Ishikawa (cell line): Measurements from ENCODE around the gene LLGL2.

Experiments used
- CEBPB ChIP-seq: IDR thresholded peaks from 2 replicates; pipeline ENCODE4 v1.6.1; 2012
- CREB1 ChIP-seq: IDR thresholded peaks from 2 replicates; pipeline ENCODE4 v1.6.1; 2012; ENCODE audit warnings: low read depth
- EGR1 ChIP-seq: IDR thresholded peaks from 2 replicates; pipeline ENCODE4 v1.6.1; 2012
- EP300 ChIP-seq: IDR thresholded peaks from 2 replicates; pipeline ENCODE4 v1.6.1; 2012; ENCODE audit warnings: borderline replicate concordance
- FOXM1 ChIP-seq: IDR thresholded peaks from 2 replicates; pipeline ENCODE4 v1.6.1; 2012; ENCODE audit warnings: low read depth, borderline replicate concordance
- MAX ChIP-seq: IDR thresholded peaks from 2 replicates; pipeline ENCODE4 v1.6.1; 2012
- NFIC ChIP-seq: IDR thresholded peaks from 2 replicates; pipeline ENCODE4 v1.6.1; 2012
- RAD21 ChIP-seq: IDR thresholded peaks from 2 replicates; pipeline ENCODE4 v1.6.1; 2012; ENCODE audit warnings: low read depth
- REST ChIP-seq: IDR thresholded peaks from 2 replicates; pipeline ENCODE4 v1.6.1; 2012; ENCODE audit warnings: low read depth, mild to moderate bottlenecking
- TAF1 ChIP-seq: IDR thresholded peaks from 2 replicates; pipeline ENCODE4 v1.6.1; 2012; ENCODE audit warnings: low read depth, mild to moderate bottlenecking
- TCF12 ChIP-seq: IDR thresholded peaks from 2 replicates; pipeline ENCODE4 v1.6.1; 2012; ENCODE audit warnings: low read depth
- TEAD4 ChIP-seq: IDR thresholded peaks from 2 replicates; pipeline ENCODE4 v1.6.1; 2012
- USF1 ChIP-seq: IDR thresholded peaks from 2 replicates; pipeline ENCODE4 v1.6.1; 2012
- YY1 ChIP-seq: IDR thresholded peaks from 2 replicates; pipeline ENCODE4 v1.6.1; 2012; ENCODE audit warnings: low read depth
- ZBTB7A ChIP-seq: IDR thresholded peaks from 2 replicates; pipeline ENCODE4 v1.6.1; 2012; ENCODE audit warnings: low read depth

Gene LLGL2

GRCh38 chr17:75614006-75614405, 88.5 kb downstream of the LLGL2 start:
- no peak for TF ChIP-seq TAF1
- no peak for TF ChIP-seq TCF12
- no peak for TF ChIP-seq CREB1
- peak; percentile 24; the same call in 1 of the 2 replicates for TF ChIP-seq RAD21
- TF ChIP-seq FOXM1: no peak

- peak; percentile 30; the same call in 1 of the 2 replicates for TF ChIP-seq ZBTB7A
- no peak for TF ChIP-seq YY1
- no peak for TF ChIP-seq REST
Observed at GRCh38 chr17:75614556-75615270, 89.2 kb downstream of the LLGL2 start.

GRCh38 chr17:75615301-75615700, 89.8 kb downstream of the LLGL2 start:
- TF ChIP-seq TCF12 (no peak), YY1 (no peak), RAD21 (peak; percentile 21; the same call in 1 of the 2 replicates)

GRCh38 chr17:75616521-75617122, 91.1 kb downstream of the LLGL2 start:
- no peak for TF ChIP-seq CREB1
- TF ChIP-seq CEBPB: no peak
- TF ChIP-seq EP300: no peak
- no peak for TF ChIP-seq EGR1
- no peak for TF ChIP-seq NFIC

- no peak for TF ChIP-seq EGR1
- TF ChIP-seq MAX: no peak
- TF ChIP-seq CREB1: no peak
- TF ChIP-seq CEBPB: no peak
- TF ChIP-seq TEAD4: no peak
- no peak for TF ChIP-seq TCF12
Observed at GRCh38 chr17:75617218-75617617, 91.7 kb downstream of the LLGL2 start.

- TF ChIP-seq EGR1: no peak
- TF ChIP-seq TCF12: no peak
- no peak for TF ChIP-seq USF1
- TF ChIP-seq EP300: no peak
- no peak for TF ChIP-seq ZBTB7A
- no peak for TF ChIP-seq RAD21
- TF ChIP-seq CREB1: no peak
Observed at GRCh38 chr17:75617675-75618074, 92.2 kb downstream of the LLGL2 start.

GRCh38 chr17:75619506-75620431, 94.3 kb downstream of the LLGL2 start:
- TF ChIP-seq EP300 (no peak), RAD21 (peak; percentile 51)

- no peak for TF ChIP-seq USF1
- no peak for TF ChIP-seq FOXM1
- no peak for TF ChIP-seq TCF12
- no peak for TF ChIP-seq CEBPB
- no peak for TF ChIP-seq ZBTB7A
- no peak for TF ChIP-seq NFIC
- TF ChIP-seq TEAD4: no peak
- no peak for TF ChIP-seq TAF1
- TF ChIP-seq MAX: no peak
- TF ChIP-seq YY1: no peak
- TF ChIP-seq EP300: no peak
- TF ChIP-seq RAD21: no peak
- TF ChIP-seq EGR1: no peak
- TF ChIP-seq REST: no peak
- TF ChIP-seq CREB1: no peak
Observed at GRCh38 chr17:75621489-75621888, 96.0 kb downstream of the LLGL2 start.
